ENCODE results near the gene ZNF594. TPM values are rescaled to one million over a fixed set of nuclear protein-coding genes. Genes with fewer than 3 reads are reported as not detected.
"Not testable (repeated sequence)": the region's sequence is repeated elsewhere in the genome, so short reads cannot be mapped to it uniquely, and the experiment has no call there.

ZNF594 gene
- total RNA-seq, 2 experiments from 2014 or later, result 3.9 to 4.1 TPM

DNA sequence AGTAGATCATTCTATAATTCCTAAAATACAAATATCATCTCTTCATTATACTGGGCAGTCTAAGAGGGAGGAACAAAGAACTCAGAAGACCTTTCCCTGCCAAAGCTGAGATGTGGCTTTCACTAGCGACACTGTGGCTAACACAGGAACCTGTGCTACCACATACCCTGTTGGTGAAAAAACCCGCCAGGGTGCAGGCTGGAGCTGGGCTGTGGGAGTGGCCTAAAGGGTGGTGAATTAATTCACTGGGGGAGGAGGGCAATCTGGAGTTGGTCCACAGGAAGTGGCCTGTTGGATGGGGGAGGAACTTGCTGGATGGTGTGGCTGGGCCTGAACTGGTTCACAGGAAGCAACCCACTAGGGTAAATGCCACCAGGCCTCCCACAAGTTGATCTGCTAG, 7.4 kb downstream of the ZNF594 start:
- Mint-ChIP-seq H3K27me3 (ENCODE audit: low read depth) (no peaks in the 10 kb centered on the region), H3K9me3 (peaks cover 69% of the 10 kb centered on the region), H3K4me1 (ENCODE audit: low read depth) (no peaks in the 10 kb centered on the region), H3K36me3 (ENCODE audit: low read depth) (peaks cover 88% of the 10 kb centered on the region), H3K27ac (no peak overlapping the region), H3K4me3 (no peak overlapping the region)
- DNase-seq, result no peak
- CTCF ChIA-PET, result no interaction called here
- intact Hi-C loops (cut with micrococcal nuclease), result no loop called here

DNA sequence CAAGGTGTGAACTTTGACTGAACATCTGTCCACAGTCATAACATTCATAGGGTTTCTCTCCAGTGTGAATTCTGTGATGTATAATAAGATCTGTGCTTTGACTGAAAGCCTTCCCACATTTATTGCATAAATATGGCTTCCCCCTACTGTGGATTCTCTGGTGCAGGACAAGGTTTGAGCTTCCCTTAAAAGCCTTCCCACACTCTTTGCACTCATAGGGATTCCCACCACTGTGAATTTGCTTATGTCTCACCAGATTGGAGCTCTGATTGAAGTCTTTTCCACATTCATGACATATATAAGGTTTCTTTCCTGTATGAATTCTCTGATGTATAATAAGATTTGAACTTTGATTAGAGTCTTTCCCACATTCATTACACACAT, 8.3 kb downstream of the ZNF594 start:
- H3K9me3 Mint-ChIP-seq, result peaks cover 76% of the 10 kb centered on the region
- no peak overlapping the region for H3K4me3 Mint-ChIP-seq
- intact Hi-C loops (cut with micrococcal nuclease), result no loop called here
- H3K4me1 Mint-ChIP-seq (ENCODE audit: low read depth), result no peaks in the 10 kb centered on the region
- H3K27me3 Mint-ChIP-seq (ENCODE audit: low read depth), result no peaks in the 10 kb centered on the region
- H3K27ac Mint-ChIP-seq, result no peak overlapping the region
- H3K36me3 Mint-ChIP-seq (ENCODE audit: low read depth), result peaks cover 90% of the 10 kb centered on the region
- CTCF ChIA-PET, result no interaction called here
- no peak for DNase-seq

DNA sequence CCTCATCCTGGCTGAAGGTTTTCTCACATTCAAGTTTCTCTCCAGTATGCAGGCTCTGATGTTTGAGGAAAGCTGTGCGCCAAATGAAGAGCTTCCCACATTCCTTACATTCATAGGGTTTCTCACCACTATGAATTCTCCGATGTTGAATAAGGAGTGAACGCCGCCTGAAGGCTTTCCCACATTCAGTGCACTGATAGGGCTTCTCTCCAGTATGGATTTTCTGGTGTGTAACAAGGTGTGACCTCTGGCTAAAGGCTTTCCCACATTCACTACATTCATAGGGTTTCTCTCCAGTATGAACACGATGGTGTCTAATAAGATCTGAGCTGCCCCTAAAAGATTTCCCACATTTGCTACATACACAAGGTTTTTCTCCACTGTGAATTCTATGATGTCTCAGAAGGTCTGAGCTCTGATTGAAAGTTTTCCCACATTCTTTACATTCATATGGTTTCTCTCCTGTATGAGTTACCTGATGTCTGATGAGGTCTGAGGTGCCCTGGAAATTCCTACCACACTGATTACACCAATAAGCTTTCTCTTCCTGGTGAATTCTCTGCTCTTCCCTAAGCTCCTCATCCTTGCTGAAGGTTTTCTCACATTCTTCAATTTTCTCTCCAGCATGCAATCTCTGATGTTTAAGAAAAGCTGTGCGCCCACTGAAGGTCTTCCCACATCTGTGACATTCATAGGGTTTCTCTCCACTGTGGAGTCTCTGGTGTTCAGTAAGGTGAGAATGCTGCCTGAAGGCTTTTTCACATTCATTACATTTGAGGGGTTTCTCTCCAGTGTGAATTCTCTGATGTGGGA, 8.9 kb downstream of the ZNF594 start:
- no peaks in the 10 kb centered on the region for H3K4me1 Mint-ChIP-seq (ENCODE audit: low read depth)
- DNase-seq, result no peak
- no peak overlapping the region for H3K27ac Mint-ChIP-seq
- H3K27me3 Mint-ChIP-seq (ENCODE audit: low read depth), result no peaks in the 10 kb centered on the region
- peaks cover 84% of the 10 kb centered on the region for H3K36me3 Mint-ChIP-seq (ENCODE audit: low read depth)
- no peak overlapping the region for H3K4me3 Mint-ChIP-seq
- intact Hi-C loops (cut with micrococcal nuclease), result no loop called here
- CTCF ChIA-PET, result interaction anchor here (0.7 kb wide), 1 partner anchor 8 kb away, joined by 3 read pairs; no protein-coding TSS in a partner anchor
- H3K9me3 Mint-ChIP-seq, result peaks cover 74% of the 10 kb centered on the region

DNA sequence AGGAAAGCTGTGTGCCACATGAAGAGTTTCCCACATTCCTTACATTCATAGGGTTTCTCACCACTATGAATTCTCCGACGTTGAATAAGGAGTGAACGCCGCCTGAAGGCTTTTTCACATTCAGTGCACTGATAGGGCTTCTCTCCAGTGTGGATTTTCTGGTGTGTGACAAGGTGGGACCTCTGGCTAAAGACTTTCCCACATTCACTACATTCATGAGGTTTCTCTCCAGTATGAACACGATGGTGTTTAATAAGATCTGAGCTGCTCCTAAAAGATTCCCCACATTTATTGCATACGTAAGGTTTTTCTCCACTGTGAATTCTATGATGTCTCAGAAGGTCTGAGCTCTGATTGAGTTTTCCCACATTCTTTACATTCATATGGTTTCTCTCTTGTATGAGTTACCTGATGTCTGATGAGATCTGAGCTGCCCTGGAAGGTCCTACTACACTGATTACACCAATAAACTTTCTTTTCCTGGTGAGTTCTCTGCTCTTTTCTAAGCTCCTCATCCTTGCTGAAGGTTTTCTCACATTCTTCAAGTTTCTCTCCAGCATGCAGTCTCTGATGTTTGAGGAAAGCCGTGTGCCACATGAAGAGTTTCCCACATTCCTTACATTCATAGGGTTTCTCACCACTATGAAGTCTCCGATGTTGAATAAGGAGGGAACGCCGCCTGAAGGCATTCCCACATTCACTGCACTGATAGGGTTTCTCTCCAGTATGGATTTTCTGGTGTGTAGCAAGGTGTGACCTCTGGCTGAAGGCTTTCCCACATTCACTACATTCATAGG, 10.0 kb downstream of the ZNF594 start:
- CTCF ChIA-PET, result interaction anchor here (0.7 kb wide), 1 partner anchor 9 kb away, joined by 3 read pairs; no protein-coding TSS in a partner anchor
- Mint-ChIP-seq H3K4me1 (ENCODE audit: low read depth) (no peaks in the 10 kb centered on the region), H3K27ac (no peak overlapping the region), H3K36me3 (ENCODE audit: low read depth) (peaks cover 81% of the 10 kb centered on the region), H3K27me3 (ENCODE audit: low read depth) (no peaks in the 10 kb centered on the region), H3K4me3 (no peak overlapping the region), H3K9me3 (peaks cover 67% of the 10 kb centered on the region)
- no peak for DNase-seq
- intact Hi-C loops (cut with micrococcal nuclease), result no loop called here

DNA sequence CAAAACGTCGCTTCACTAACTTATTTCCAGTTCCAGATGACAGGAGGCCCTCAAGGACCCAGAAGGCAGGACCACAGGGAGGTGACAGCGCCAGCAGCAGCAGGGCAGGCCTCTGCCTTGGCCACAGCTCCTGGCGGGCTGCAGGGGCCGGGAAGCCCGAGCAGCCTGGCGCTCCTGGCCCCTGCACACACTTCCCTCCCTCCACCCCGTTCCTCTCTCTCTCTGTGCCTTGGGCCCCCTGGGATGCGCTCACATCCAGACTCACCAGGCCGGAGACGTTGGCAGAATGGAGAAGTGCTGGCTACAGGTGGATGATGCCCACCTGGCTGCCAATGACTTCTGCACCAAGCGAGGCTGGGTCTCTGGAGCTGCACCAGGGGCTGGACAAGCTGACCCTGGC, 12.7 kb downstream of the ZNF594 start:
- no peak overlapping the region for H3K4me3 Mint-ChIP-seq
- CTCF ChIA-PET, result no interaction called here
- intact Hi-C loops (cut with micrococcal nuclease), result no loop called here
- H3K27ac Mint-ChIP-seq, result no peak overlapping the region
- peaks cover 75% of the 10 kb centered on the region for H3K36me3 Mint-ChIP-seq (ENCODE audit: low read depth)
- peaks cover 56% of the 10 kb centered on the region for H3K9me3 Mint-ChIP-seq
- H3K4me1 Mint-ChIP-seq (ENCODE audit: low read depth), result no peaks in the 10 kb centered on the region
- DNase-seq, result no peak
- H3K27me3 Mint-ChIP-seq (ENCODE audit: low read depth), result no peaks in the 10 kb centered on the region

DNA sequence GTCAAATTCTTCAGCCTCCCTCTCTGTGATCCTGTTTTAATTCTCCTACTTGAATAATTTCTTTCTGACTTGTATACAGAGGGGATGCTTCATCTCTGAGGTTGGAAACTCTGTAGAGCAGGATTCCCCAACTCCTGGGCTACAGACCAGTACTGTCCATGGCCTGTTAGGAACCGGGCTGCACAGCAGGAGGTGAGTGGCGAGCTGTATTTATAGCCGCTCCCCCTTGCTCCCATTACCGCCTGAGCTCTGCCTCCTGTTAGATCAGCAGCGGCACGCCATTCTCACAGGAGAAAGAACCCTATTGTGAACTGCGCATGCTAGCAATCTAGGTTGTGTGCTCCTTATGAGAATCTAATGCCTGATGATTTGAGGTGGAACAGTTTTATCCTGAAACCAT, 16.6 kb downstream of the ZNF594 start:
- H3K27ac Mint-ChIP-seq; H3K27me3 Mint-ChIP-seq (ENCODE audit: low read depth); DNase-seq; intact Hi-C loops (cut with micrococcal nuclease); H3K4me3 Mint-ChIP-seq; H3K4me1 Mint-ChIP-seq (ENCODE audit: low read depth); CTCF ChIA-PET: not testable (repeated sequence)
- H3K36me3 Mint-ChIP-seq (ENCODE audit: low read depth), result peaks cover 38% of the 10 kb centered on the region
- peaks cover 38% of the 10 kb centered on the region for H3K9me3 Mint-ChIP-seq

DNA sequence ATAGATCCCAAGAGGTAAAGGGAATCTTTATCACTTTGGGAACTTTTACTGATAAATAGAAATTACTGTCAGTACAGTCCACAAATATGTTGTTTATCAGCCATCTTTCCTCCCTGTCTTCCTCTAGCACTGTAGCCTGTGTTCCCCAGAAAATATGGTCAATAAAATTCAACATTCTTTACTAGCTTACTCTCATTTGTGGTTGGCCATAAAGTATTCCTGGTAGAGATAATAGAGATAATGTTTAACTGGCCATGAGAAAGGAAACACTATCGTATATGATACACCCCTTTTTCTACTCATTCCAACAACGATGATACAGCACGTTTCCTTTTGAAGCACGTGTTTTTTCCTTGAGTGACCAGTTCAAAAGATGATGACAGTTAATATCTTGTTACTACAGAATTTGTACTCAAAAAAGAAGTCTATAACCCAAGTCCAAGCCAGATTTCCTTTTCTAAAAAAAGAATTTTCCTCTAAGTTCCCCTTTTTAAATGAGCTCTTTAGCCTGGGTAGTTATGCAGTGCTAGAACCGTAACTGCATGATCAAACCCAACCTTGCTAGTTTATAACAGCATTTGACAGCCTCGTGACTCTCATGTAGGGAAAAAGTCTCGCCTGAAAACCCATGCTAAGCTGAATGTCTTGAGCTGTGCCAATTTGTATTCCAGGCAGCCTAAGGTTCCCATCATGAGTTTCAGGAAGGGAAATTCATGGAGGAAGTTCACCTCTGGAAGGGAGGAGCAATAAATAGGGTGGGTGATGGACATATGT, 25.7 kb downstream of the ZNF594 start:
- CTCF ChIA-PET; H3K4me1 Mint-ChIP-seq (ENCODE audit: low read depth); H3K4me3 Mint-ChIP-seq; DNase-seq; H3K9me3 Mint-ChIP-seq; H3K27ac Mint-ChIP-seq; H3K36me3 Mint-ChIP-seq (ENCODE audit: low read depth): not testable (repeated sequence)
- H3K27me3 Mint-ChIP-seq (ENCODE audit: low read depth), result peaks cover 15% of the 10 kb centered on the region
- intact Hi-C loops (cut with micrococcal nuclease), result loop anchor here (10.0 kb wide), 1 partner anchor 481 kb away; no protein-coding TSS in a partner anchor

DNA sequence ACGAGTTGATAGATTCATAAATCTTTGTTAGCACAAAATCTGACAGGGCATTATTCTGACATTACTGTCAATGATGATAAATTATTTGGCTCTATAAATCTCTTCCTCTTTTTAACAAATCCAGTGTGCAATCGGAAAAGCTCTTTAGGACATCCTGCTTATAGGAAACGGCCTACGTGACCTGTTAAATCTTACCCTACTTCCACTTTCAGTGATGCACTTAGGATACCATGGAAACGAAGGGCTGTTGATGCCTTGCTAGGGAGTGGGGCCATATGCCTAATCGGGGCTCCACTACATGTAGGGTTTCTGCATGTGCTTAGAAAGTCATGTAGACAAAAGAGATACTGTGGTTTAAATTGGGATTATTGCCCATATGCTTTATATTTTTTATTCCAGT, 27.2 kb downstream of the ZNF594 start:
- no peaks in the 10 kb centered on the region for H3K36me3 Mint-ChIP-seq (ENCODE audit: low read depth)
- DNase-seq, result no peak
- peaks cover 15% of the 10 kb centered on the region for H3K27me3 Mint-ChIP-seq (ENCODE audit: low read depth)
- intact Hi-C loops (cut with micrococcal nuclease), result loop anchor here (10.0 kb wide), 1 partner anchor 480 kb away; no protein-coding TSS in a partner anchor
- H3K4me3 Mint-ChIP-seq, result no peak overlapping the region
- H3K27ac Mint-ChIP-seq, result no peak overlapping the region
- H3K4me1 Mint-ChIP-seq (ENCODE audit: low read depth), result no peaks in the 10 kb centered on the region
- CTCF ChIA-PET, result no interaction called here
- no peaks in the 10 kb centered on the region for H3K9me3 Mint-ChIP-seq

DNA sequence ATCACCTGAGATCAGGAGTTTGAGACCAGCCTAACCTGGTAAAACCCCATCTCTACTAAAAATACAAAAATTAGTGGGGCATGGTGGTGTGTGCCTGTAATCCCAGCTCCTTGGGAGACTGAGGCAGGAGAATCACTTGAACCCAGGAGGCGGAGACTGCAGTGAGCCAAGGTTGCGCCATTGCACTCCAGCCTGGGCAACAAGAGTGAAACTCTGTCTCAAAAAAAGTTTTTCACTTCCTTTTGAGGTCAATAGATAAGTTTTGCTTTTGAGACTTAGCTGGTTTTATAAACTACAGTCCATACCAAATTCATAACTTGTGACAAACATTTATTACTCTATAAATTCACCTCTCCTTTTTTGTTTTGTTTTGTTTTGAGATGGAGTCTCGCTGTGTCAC, 29.9 kb downstream of the ZNF594 start:
- H3K4me1 Mint-ChIP-seq (ENCODE audit: low read depth); H3K9me3 Mint-ChIP-seq; H3K27ac Mint-ChIP-seq; CTCF ChIA-PET; DNase-seq; H3K36me3 Mint-ChIP-seq (ENCODE audit: low read depth); H3K4me3 Mint-ChIP-seq: not testable (repeated sequence)
- peaks cover 16% of the 10 kb centered on the region for H3K27me3 Mint-ChIP-seq (ENCODE audit: low read depth)
- intact Hi-C loops (cut with micrococcal nuclease), result loop anchor here (10.0 kb wide), 1 partner anchor 477 kb away; no protein-coding TSS in a partner anchor

DNA sequence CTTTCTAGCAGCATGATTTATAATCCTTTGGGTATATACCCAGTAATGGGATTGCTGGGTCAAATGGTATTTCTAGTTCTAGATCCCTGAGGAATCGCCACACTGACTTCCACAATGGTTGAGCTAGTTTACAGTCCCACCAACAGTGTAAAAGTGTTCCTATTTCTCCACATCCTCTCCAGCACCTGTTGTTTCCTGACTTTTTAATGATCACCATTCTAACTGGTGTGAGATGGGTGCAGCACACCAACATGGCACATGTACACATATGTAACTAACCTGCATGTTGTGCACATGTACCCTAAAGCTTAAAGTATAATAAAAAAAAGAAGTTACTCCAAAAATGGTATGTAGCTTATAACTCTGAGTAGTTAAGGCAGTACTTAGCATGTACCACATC, 31.0 kb downstream of the ZNF594 start:
- DNase-seq; H3K4me1 Mint-ChIP-seq (ENCODE audit: low read depth); H3K9me3 Mint-ChIP-seq; CTCF ChIA-PET; H3K4me3 Mint-ChIP-seq; H3K36me3 Mint-ChIP-seq (ENCODE audit: low read depth); H3K27ac Mint-ChIP-seq: not testable (repeated sequence)
- intact Hi-C loops (cut with micrococcal nuclease), result loop anchor here (10.0 kb wide), 1 partner anchor 476 kb away; no protein-coding TSS in a partner anchor
- H3K27me3 Mint-ChIP-seq (ENCODE audit: low read depth), result peaks cover 14% of the 10 kb centered on the region

DNA sequence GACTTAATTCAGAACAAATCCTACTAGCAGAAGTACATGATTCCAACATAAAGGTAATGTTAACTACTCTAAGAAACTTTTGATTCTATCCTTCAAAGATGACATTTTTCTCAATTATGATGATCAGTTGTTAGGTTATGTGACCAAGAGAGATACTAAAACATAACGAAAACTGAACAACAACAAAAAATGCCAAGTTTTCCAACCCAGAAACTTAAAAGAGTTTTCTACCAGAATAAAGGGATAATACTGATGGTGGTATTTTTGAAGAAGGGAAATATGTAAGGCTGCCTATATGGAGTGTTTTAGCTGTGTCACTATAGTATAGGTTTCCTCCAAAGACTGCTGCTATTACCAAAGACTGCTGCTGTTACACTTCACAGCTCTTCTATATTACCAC, 45.5 kb downstream of the ZNF594 start:
- H3K9me3 Mint-ChIP-seq; intact Hi-C loops (cut with micrococcal nuclease): not testable (repeated sequence)

DNA sequence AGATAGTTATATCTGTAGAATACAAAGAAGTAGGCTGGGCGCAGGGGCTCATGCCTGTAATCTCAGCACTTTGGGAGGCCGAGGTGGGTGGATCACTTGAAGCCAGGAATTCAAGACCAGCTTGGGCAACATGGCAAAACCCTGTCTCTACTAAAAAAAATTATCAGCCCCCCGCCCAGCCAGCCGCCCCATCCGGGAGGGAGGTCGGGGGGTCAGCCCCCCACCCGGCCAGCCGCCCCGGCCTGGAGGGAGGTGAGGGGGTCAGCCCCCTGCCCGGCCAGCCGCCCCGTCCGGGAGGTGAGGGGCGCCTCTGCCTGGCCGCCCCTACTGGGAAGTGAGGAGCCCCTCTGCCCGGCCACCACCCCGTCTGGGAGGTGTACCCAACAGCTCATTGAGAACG, 48.8 kb downstream of the ZNF594 start:
- H3K4me1 Mint-ChIP-seq (ENCODE audit: low read depth); H3K9me3 Mint-ChIP-seq; H3K27ac Mint-ChIP-seq; H3K4me3 Mint-ChIP-seq; H3K27me3 Mint-ChIP-seq (ENCODE audit: low read depth); intact Hi-C loops (cut with micrococcal nuclease); CTCF ChIA-PET; DNase-seq; H3K36me3 Mint-ChIP-seq (ENCODE audit: low read depth): not testable (repeated sequence)

More for the DNA sequence above, 45.5 kb downstream of the ZNF594 start:
- CTCF ChIA-PET; H3K36me3 Mint-ChIP-seq (ENCODE audit: low read depth); H3K27ac Mint-ChIP-seq; H3K4me3 Mint-ChIP-seq; H3K4me1 Mint-ChIP-seq (ENCODE audit: low read depth); DNase-seq: not testable (repeated sequence)
- H3K27me3 Mint-ChIP-seq (ENCODE audit: low read depth), result peaks cover 12% of the 10 kb centered on the region
